ENCODE measurements around the gene SF3B3.

- no peak for TF ChIP-seq CTCF (IDR thresholded peaks at IDR 0.05)
- TF ChIP-seq, protein P1, sequence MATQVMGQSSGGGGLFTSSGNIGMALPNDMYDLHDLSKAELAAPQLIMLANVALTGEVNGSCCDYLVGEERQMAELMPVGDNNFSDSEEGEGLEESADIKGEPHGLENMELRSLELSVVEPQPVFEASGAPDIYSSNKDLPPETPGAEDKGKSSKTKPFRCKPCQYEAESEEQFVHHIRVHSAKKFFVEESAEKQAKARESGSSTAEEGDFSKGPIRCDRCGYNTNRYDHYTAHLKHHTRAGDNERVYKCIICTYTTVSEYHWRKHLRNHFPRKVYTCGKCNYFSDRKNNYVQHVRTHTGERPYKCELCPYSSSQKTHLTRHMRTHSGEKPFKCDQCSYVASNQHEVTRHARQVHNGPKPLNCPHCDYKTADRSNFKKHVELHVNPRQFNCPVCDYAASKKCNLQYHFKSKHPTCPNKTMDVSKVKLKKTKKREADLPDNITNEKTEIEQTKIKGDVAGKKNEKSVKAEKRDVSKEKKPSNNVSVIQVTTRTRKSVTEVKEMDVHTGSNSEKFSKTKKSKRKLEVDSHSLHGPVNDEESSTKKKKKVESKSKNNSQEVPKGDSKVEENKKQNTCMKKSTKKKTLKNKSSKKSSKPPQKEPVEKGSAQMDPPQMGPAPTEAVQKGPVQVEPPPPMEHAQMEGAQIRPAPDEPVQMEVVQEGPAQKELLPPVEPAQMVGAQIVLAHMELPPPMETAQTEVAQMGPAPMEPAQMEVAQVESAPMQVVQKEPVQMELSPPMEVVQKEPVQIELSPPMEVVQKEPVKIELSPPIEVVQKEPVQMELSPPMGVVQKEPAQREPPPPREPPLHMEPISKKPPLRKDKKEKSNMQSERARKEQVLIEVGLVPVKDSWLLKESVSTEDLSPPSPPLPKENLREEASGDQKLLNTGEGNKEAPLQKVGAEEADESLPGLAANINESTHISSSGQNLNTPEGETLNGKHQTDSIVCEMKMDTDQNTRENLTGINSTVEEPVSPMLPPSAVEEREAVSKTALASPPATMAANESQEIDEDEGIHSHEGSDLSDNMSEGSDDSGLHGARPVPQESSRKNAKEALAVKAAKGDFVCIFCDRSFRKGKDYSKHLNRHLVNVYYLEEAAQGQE (IDR thresholded peaks at IDR 0.05; ENCODE audit: low read depth, low read length) = no peak
- no peak for TF ChIP-seq RAD21 (IDR thresholded peaks at IDR 0.05; ENCODE audit: low read length)
- no peak for TF ChIP-seq EP300 (IDR thresholded peaks at IDR 0.05; ENCODE audit: borderline replicate concordance in 1 of 2, low read depth in 1 of 2, low read length in 1 of 2)
- TF ChIP-seq GATA2 (CRISPR knock-in tag; IDR thresholded peaks at IDR 0.05) = no peak
- TF ChIP-seq FOXM1 (IDR thresholded peaks at IDR 0.05; ENCODE audit: low read depth) = no peak
- no peak for TF ChIP-seq GABPA (IDR thresholded peaks at IDR 0.05; ENCODE audit: low read depth)
- TF ChIP-seq USF1 (IDR thresholded peaks at IDR 0.05; ENCODE audit: borderline replicate concordance, low read depth) = no peak
- no peak for TF ChIP-seq SIN3A (IDR thresholded peaks at IDR 0.05; ENCODE audit: borderline replicate concordance, low read depth, low read length)
Measured at GRCh38 chr16:70615945-70616344, 92.3 kb downstream of the SF3B3 start.

Measured in SK-N-SH (cell line).